Left renal pelvis (tissue), 4 donors: ENCODE measurements around the gene FSTL4. TPM values are rescaled to one million over a fixed set of nuclear protein-coding genes. Genes with fewer than 3 reads are reported as not detected.

Experiments
- DNase-seq, 4 donors: peaks; one replicate each; pipeline ENCODE4 v3.0.0-alpha.2; 2013; ENCODE audit warnings: low read depth in 4 of 4, low spot score in 3 of 4
- polyA plus RNA-seq, 4 donors: library from polyadenylated mRNA; unstranded; fragments of 120-200 nt; gene quantifications; one replicate each; pipeline ENCODE4 v1.2.1, GENCODE V29; 2013; ENCODE audit not compliant: insufficient read length in 4 of 4

Gene FSTL4
- polyA plus RNA-seq, 4 donors, result 0.67 to 1.2 (median 0.79) TPM; not detected in 1

- no peak for DNase-seq
These were observed 91.2 kb downstream of the FSTL4 start for GRCh38 chr5:133520991-133521706.

- DNase-seq, result no peak
These were observed 92.3 kb downstream of the FSTL4 start for GRCh38 chr5:133520062-133520461.

GRCh38 chr5:133519191-133519590, 93.2 kb downstream of the FSTL4 start:
- DNase-seq, result no peak

- no peak for DNase-seq
These were observed 97.9 kb downstream of the FSTL4 start for GRCh38 chr5:133514456-133514855.

- DNase-seq, result no peak
These were observed 99.4 kb downstream of the FSTL4 start for GRCh38 chr5:133512896-133513295.

- DNase-seq, result no peak
These were observed 100.6 kb downstream of the FSTL4 start for GRCh38 chr5:133511653-133512235.

- DNase-seq, result no peak
These were observed 101.6 kb downstream of the FSTL4 start for GRCh38 chr5:133510634-133511262.

GRCh38 chr5:133509742-133510079, 102.6 kb downstream of the FSTL4 start:
- no peak for DNase-seq

- no peak for DNase-seq
These were observed 103.2 kb downstream of the FSTL4 start for GRCh38 chr5:133508845-133509741.

- no peak for DNase-seq
These were observed 104.0 kb downstream of the FSTL4 start for GRCh38 chr5:133508331-133508730.

- no peak for DNase-seq
These were observed 106.2 kb downstream of the FSTL4 start for GRCh38 chr5:133506181-133506580.

GRCh38 chr5:133503511-133503910, 108.8 kb downstream of the FSTL4 start:
- DNase-seq, result no peak

- DNase-seq, result no peak
These were observed 112.4 kb downstream of the FSTL4 start for GRCh38 chr5:133499895-133500294.

GRCh38 chr5:133497608-133498348, 114.6 kb downstream of the FSTL4 start:
- no peak for DNase-seq

- no peak for DNase-seq
These were observed 115.7 kb downstream of the FSTL4 start for GRCh38 chr5:133496631-133497030.

GRCh38 chr5:133494923-133495246, 117.5 kb downstream of the FSTL4 start:
- DNase-seq, result no peak

- no peak for DNase-seq
These were observed 118.0 kb downstream of the FSTL4 start for GRCh38 chr5:133494232-133494922.

- no peak for DNase-seq
These were observed 122.7 kb downstream of the FSTL4 start for GRCh38 chr5:133489632-133490031.

GRCh38 chr5:133487093-133487492, 125.2 kb downstream of the FSTL4 start:
- no peak for DNase-seq

GRCh38 chr5:133485468-133485867, 126.9 kb downstream of the FSTL4 start:
- DNase-seq, result peak in 1 of 4 donors; percentile 9
